GM19452 (cell line): ENCODE results near the gene SEC14L3.

Source experiments
- ATAC-seq: cut with Tn5 transposase; IDR thresholded peaks from one replicate; pipeline ENCODE4 v1.9.1; 2021; ENCODE audit not compliant: unreplicated experiment

SEC14L3 gene

GRCh38 chr22:30423959-30424533 is 47.8 kb downstream of the SEC14L3 start:
- ATAC-seq = peak; percentile 79

- ATAC-seq = peak; percentile 30
Observed at GRCh38 chr22:30423301-30423958, 48.4 kb downstream of the SEC14L3 start.

GRCh38 chr22:30422481-30423300 is 49.1 kb downstream of the SEC14L3 start:
- ATAC-seq = no peak

GRCh38 chr22:30421695-30422480 is 49.9 kb downstream of the SEC14L3 start:
- ATAC-seq = no peak

GRCh38 chr22:30420347-30421125 is 51.3 kb downstream of the SEC14L3 start:
- no peak for ATAC-seq

- no peak for ATAC-seq
Observed at GRCh38 chr22:30416837-30417236, 55.0 kb downstream of the SEC14L3 start.

GRCh38 chr22:30416403-30416802 is 55.4 kb downstream of the SEC14L3 start:
- ATAC-seq = no peak

GRCh38 chr22:30414525-30415047 is 57.2 kb downstream of the SEC14L3 start:
- no peak for ATAC-seq

GRCh38 chr22:30413745-30414524 is 57.9 kb downstream of the SEC14L3 start:
- ATAC-seq = no peak

GRCh38 chr22:30413001-30413400 is 58.8 kb downstream of the SEC14L3 start:
- ATAC-seq = no peak

- ATAC-seq = no peak
Observed at GRCh38 chr22:30411780-30412179, 60.0 kb downstream of the SEC14L3 start.
